ENCODE results near the gene SYT12.

DNA sequence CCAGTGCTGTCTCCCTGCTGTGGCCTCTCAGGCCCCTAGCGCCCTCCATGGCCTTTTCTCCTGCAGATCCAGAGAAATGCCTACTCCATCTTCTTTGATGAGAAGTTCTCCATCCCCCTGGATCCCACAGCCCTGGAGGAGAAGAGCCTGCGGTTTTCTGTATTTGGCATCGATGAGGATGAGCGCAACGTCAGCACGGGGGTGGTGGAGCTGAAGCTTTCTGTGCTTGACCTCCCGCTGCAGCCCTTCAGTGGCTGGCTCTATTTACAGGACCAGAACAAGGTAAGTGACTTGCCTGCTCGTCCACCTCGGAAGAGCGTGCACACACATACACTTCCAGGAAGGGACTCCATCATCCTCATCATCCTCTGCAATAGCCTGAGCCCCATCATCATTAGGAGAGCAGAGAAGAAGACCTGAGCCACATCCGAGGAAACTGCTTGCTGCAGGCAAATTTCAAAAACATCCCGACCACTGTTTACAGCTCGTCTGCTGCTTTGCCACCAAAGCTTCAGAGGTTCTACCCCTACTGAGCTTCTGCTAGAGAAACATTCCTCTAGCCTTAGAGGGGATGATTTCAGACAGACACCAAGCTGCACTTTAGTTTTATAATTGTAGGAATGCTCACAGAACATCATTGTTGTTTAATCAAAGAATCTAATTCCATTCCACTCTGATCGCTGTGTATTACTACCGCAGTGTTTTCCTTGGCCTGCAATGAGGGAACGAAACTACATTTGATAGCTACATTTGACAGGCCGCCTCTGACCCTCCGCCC, 20.8 kb downstream of the SYT12 start:
- no peak for TF ChIP-seq EZH2 (IDR thresholded peaks at IDR 0.05; ENCODE audit: borderline replicate concordance, insufficient read depth, low read length, poor library complexity, severe bottlenecking)
- TF ChIP-seq RAD21 (conservative IDR thresholded peaks at IDR 0.05), result no peak
- TF ChIP-seq, protein P1, sequence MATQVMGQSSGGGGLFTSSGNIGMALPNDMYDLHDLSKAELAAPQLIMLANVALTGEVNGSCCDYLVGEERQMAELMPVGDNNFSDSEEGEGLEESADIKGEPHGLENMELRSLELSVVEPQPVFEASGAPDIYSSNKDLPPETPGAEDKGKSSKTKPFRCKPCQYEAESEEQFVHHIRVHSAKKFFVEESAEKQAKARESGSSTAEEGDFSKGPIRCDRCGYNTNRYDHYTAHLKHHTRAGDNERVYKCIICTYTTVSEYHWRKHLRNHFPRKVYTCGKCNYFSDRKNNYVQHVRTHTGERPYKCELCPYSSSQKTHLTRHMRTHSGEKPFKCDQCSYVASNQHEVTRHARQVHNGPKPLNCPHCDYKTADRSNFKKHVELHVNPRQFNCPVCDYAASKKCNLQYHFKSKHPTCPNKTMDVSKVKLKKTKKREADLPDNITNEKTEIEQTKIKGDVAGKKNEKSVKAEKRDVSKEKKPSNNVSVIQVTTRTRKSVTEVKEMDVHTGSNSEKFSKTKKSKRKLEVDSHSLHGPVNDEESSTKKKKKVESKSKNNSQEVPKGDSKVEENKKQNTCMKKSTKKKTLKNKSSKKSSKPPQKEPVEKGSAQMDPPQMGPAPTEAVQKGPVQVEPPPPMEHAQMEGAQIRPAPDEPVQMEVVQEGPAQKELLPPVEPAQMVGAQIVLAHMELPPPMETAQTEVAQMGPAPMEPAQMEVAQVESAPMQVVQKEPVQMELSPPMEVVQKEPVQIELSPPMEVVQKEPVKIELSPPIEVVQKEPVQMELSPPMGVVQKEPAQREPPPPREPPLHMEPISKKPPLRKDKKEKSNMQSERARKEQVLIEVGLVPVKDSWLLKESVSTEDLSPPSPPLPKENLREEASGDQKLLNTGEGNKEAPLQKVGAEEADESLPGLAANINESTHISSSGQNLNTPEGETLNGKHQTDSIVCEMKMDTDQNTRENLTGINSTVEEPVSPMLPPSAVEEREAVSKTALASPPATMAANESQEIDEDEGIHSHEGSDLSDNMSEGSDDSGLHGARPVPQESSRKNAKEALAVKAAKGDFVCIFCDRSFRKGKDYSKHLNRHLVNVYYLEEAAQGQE (IDR thresholded peaks at IDR 0.05; ENCODE audit: borderline replicate concordance), result no peak
- TF ChIP-seq CTCF (IDR thresholded peaks at IDR 0.05; ENCODE audit: poor library complexity, severe bottlenecking), result no peak
- no peak for TF ChIP-seq POLR2AphosphoS5 (IDR thresholded peaks at IDR 0.05)
- no peak for TF ChIP-seq TAF1 (IDR thresholded peaks at IDR 0.05; ENCODE audit: low read depth)

All from neural cell (in vitro differentiated cells).